GM19023 (cell line): ENCODE data around the gene UGCG.
"Not testable (repeated sequence)": the region's sequence is repeated elsewhere in the genome, so short reads cannot be mapped to it uniquely, and the experiment has no call there.

ENCODE experiments used
- ATAC-seq: cut with Tn5 transposase; IDR thresholded peaks from one replicate; pipeline ENCODE4 v1.9.1; 2021; ENCODE audit warnings: mild to moderate bottlenecking, moderate library complexity; ENCODE audit not compliant: unreplicated experiment

Gene UGCG

DNA sequence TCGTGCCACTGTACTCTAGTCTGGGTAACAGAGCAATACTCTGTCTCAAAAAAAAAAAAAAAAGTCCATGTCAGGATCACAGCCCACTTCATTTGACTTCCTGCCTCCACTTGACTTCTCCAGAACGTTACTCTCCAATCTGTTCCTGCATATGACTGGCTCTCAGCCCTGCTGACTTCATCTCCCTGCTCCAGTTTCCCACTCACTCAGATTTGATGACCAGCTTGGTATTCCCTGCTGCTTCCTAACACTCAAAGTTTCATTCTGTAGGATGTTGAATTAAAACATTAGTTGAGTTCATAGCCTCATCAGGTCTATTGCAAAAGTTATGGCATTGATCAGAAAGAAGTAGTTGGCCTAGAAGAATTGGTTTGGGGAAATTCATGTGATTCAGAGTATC lies 52.3 kb downstream of the UGCG start:
- ATAC-seq = no peak

DNA sequence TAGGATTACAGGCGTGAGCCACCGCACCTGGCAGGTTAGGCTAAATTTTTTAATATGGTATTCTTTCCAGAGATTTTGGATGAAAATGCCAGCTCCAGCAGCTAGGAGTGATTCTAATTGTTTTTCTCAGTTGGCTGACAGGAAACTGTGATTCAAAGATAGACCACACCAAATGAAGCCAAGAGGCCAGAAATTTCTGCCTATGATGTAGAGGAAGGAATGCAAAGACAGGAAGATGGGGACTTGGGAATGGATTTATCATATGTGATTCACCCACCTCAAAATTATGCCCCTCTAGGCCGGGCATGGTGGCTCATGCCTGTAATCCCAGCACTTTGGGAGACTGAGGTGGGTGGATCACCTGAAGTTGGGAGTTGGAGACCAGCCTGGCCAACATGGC lies 53.3 kb downstream of the UGCG start:
- no peak for ATAC-seq

DNA sequence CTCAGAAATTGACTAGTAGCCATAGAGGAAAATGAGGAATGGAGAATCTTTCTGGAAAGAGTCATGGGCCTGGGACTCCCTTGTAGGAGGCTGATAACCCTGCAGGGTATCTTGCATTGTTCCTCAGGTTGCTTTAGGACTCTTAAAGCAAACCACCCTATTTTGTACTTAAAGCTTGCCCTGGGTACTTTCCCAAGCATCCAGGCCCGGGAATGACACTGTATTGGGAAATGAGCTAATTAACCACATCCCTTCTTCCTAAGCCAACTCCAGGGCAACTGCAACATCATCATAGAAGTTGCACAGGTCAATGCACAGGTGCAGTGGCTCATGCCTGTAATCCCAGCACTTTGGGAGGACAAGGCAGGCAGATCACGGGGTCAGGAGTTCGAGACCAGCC lies 55.9 kb downstream of the UGCG start:
- ATAC-seq = no peak

DNA sequence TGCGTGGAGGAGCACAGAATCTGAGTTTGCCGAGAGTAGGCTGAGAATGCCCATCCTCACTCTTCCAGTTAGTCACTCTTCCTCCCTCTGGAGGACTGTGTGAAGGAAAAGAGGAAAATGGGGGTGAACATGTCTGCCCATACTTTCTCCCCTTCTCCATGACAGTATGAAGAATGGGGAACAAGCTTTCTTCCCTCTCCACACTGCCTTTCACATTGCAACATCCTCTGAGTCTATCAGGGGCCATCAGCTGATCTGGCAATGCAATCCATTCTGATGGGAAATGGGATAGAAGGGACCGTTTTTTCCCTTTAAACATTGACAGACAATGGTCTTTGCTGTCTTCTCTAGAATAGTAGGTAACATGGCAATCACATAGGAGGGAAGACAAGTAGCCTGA lies 56.8 kb downstream of the UGCG start:
- no peak for ATAC-seq

DNA sequence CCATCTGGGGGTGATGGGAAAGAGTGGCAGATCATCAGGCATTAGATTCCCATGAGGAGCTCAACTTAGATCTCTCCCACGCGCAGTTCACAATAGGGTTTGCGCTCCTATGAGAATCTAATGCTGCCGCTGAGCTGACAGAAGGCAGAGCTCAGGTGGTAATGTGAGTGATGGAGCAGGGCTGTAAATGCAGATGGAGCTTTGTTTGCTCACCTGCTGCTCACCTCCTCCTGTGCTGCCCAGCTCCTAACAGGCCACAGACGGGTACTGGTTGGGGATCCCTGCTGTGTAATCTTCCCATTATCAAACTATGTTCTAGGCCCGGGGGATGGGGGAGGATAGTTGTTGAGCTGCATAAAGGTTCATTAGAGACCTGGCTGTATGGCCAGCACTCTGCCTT lies 58.4 kb downstream of the UGCG start:
- no peak for ATAC-seq

DNA sequence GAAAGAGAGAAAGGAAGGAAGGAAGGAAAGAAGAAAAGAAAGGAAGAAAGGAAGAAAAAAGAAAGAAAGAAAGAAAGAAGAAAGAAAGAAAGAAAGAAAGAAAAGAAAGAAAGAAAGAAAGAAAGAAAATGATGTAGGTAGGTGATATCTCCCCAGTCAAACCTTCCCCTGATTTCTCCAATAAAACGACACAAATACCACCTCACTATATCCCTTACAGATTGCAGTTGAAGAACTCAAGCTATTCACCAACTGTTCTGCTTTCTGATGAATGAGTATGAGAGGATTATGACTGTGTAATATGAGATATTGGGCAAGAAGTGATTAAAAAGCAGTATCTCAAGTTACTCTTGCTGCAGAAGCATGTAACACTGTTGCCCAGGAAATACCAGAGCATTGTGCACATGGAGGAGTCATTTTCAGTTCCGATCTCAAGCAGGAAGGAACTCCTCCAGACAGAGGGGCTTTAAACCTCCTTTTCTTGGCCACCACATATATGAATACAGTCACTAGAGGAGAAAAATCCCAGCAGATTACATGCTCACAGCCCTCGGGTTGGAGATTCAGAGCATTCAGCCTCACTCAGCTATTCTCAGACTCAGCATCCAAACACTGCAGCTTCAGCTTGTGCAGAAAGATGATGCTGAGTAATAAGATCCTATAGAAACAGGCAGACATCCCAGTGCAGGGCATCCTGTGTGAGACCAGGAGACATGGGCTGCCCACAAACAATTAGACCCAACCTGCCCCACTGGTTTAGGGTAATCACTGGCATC lies 61.4 kb downstream of the UGCG start:
- peak; percentile 50 for ATAC-seq

- ATAC-seq = no peak
Observed at GRCh38 chr9:111959468-111960359, 63.1 kb downstream of the UGCG start.

DNA sequence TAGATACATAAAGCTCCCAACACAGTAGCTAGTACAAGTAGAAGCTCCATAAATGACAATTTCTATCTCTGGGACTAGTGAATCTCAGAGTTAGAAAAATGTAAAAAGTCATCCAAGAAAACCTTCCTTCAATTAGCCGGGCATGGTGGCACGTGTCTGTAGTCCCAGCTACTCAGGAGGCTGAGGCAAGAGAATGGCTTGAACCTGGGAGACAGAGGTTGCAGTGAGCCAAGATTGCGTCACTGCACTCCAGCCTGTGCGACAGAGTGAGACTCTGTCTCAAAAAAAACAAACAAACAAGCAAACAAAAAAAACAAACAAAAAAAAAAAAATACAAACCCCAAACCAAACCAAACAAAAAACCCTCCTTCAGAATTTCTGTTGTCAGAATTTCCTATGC lies 63.9 kb downstream of the UGCG start:
- ATAC-seq = not testable (repeated sequence)

- ATAC-seq = no peak
Observed at GRCh38 chr9:111961009-111961408, 64.4 kb downstream of the UGCG start.

- ATAC-seq = no peak
Observed at GRCh38 chr9:111961575-111961974, 65.0 kb downstream of the UGCG start.

GRCh38 chr9:111962021-111962420 lies 65.4 kb downstream of the UGCG start:
- ATAC-seq = no peak

DNA sequence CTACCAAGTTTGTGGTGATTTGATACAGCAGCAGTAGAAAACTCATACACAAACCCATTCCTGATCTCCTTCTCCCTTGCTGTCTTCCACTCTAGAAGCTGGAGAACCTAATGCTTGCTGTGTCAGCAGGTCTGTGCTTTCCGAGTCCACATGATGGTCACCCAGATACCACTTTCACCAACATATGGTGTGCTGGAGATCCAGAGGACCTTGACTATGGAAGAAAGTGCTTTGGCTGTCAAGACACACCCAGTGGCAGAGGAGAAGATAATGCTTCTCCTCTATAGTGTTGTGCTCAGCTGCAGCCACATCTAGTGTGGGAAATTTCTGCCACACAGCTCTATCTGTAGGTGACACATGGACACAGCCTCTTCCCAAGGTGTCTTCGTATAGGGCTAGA lies 67.4 kb downstream of the UGCG start:
- ATAC-seq = no peak

DNA sequence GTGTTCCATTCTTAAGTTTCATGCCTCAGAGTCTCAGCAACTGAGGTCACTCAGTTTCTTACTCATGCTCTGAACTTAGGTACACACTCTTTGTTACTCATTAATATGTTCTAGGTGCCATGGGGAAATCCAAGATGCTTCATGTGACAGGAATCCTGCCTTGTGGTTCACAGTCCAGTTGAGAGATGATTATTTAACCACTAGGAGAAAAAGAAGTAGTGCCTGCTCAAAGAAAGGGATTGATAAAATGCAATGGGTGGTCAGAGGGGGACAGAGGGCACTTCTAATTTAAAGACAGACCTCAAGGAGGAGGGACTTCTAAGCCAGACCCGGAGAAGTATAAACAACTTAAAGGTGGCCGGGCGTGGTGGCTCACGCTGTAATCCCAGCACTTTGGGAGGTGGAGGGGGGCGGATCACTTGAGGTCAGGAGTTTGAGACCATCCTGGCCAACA lies 69.0 kb downstream of the UGCG start:
- ATAC-seq = peak; percentile 78

DNA sequence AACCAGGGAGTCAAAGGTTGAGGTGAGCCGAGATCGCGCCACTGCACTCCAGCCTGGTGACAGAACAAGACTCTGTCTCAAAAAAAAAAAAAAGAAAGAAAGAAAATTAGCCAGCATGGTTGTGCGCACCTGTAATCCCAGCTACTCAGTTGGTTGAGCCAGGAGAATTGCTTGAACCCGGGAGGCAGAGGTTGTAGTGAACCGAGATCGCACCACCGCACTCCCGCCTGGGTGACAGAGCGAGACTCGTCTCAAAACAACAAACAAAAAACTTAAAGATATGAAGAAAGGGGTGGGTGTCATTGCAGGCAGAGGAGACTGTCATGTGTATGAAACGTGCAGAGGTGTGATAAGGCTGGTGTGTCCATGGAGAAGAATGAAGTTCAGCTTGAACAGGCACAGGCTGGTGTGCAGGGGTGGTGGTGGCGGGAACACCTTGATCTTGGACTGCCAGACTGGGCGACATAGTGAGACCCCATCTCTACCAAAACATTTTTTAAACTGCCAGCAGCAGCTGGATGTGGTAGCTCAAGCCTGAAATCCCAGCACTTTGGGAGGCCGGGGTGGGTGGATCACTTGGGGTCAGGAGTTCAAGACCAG lies 69.6 kb downstream of the UGCG start:
- ATAC-seq = no peak

- ATAC-seq = no peak
Observed at GRCh38 chr9:111966861-111967291, 70.3 kb downstream of the UGCG start.

DNA sequence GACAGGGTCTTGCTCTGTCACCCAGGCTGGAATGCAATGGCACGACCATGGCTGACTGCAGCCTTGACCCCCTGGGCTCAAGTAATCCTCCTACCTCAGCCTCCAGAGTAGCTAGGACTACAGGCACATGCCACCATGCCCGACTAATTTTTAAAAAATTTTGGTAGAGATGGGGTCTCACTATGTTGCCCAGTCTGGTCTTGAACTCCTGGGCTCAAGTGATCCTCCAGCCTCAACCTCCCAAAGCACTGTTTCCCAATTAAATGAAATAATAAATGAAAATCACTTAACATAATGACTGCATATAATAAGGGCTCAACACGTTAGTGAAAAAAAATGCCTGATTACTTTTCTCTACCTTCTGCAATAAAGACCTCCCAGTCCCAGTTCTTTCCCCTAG lies 71.0 kb downstream of the UGCG start:
- ATAC-seq = no peak

GRCh38 chr9:111969061-111969460 lies 72.4 kb downstream of the UGCG start:
- no peak for ATAC-seq

DNA sequence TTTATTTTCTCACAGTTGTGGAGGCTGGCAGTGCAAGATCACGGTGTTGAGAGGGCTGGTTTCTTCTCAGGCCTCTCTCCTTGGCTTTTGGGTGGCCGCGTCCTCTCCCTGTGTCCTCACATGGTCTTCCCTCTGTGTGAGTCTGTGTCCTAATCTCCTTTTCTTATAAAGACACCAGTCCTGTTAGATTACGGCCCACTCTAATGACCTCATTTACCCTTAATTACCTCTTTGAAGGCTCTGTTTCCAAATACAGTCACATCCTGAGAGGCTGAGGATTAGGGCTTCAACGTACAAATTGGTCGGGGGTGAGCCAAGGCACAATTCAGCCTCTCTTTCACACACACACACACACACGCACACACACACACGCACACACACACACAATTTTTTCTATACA lies 73.0 kb downstream of the UGCG start:
- ATAC-seq = no peak

DNA sequence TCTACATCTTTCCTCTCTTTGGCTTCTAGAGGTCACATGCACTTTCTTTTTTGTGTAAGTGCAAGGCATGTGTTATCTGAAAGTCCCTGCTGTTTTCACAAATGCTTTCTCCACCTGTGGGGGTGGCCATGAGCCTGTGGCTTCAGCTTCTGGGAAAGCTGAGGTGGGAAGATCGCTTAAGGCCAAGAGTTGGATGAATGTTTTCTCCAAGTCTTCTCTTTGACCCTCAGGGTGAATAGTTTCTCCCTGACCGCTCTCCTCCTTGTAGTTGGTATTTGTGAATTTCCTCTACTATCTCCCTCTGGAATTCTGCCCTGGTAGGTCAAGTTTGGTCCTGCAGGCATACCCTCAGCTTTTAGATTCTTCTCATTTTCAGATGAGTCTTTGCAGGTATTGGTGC lies 74.2 kb downstream of the UGCG start:
- no peak for ATAC-seq

GRCh38 chr9:111974092-111974681 lies 77.6 kb downstream of the UGCG start:
- ATAC-seq = no peak

DNA sequence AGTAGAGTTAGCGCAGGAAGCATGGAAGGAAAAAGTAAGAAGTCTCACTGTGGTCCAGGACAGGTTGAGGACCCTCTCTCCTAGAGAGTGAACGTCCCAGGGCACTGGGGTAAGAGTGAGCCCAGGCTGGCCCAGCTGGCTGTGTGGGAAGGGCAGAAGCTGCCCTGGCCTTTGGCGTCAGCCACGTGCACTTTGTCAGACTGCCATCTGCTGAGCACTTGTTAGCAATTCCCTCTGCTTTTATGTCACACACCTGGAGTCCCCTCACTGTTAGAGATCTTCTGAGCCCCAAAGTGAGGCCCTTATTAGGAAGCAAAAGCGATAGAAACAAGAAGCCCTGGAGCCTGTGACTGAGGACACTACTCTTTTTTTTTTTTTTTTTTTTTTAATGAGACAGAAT lies 79.1 kb downstream of the UGCG start:
- no peak for ATAC-seq
